Measurements from ENCODE around the gene FBLN5.

The FBLN5 gene

GRCh38 chr14:91827746-91828145 lies 119.7 kb downstream of the FBLN5 start:
- no peaks in the 10 kb centered on the region for H3K9me3 ChIP-seq (ENCODE audit: low read length)
- H4K20me1 ChIP-seq (ENCODE audit: insufficient read depth, low read length): no peaks in the 10 kb centered on the region
- no peaks in the 10 kb centered on the region for H3K36me3 ChIP-seq (ENCODE audit: insufficient read depth, low read length)
- TF ChIP-seq EZH2 (IDR thresholded peaks at IDR 0.05; ENCODE audit: borderline replicate concordance, low read length) (no peak), CTCF (IDR thresholded peaks at IDR 0.05; ENCODE audit: low read length) (no peak)
- no peaks in the 10 kb centered on the region for H3K9me2 ChIP-seq (ENCODE audit: low read depth, low read length)
- H3K4me2 ChIP-seq (ENCODE audit: low read length): no peak overlapping the region
- H3K4me3 ChIP-seq (ENCODE audit: low read depth, low read length, poor library complexity, severe bottlenecking): no peak overlapping the region
- H2AFZ ChIP-seq (ENCODE audit: low read length): no peak overlapping the region
- no peak overlapping the region for H3K9ac ChIP-seq (ENCODE audit: low read length)
- H3K27ac ChIP-seq (ENCODE audit: low read depth, low read length, poor library complexity, severe bottlenecking): no peak overlapping the region
- H3K27me3 ChIP-seq (ENCODE audit: insufficient read depth, low read length): no peaks in the 10 kb centered on the region
- H3F3A ChIP-seq (ENCODE audit: insufficient read depth, low read length): no peaks in the 10 kb centered on the region
- peaks cover 42% of the 10 kb centered on the region for H3K4me1 ChIP-seq (ENCODE audit: insufficient read depth, low read length, severe bottlenecking)
- H3K79me2 ChIP-seq (ENCODE audit: insufficient read depth, low read length): peaks cover 37% of the 10 kb centered on the region

All from OCI-LY1 (cell line).